BJ (cell line): ENCODE data around the gene TSHR. TPM values are rescaled to one million over a fixed set of nuclear protein-coding genes. Genes with fewer than 3 reads are reported as not detected.

ENCODE experiments used
- CTCF ChIA-PET: fragments of 350-600 bp; formaldehyde crosslinking; extraction: SDS; loops from one replicate; lab custom pipeline; 2021; ENCODE audit warnings: antibody characterized with exemption, inconsistent platforms; lab: Yijun Ruan, JAX
- POLR2A ChIA-PET: fragments of 300-600 bp; sonication (Branson Sonifier 250); formaldehyde crosslinking; extraction: SDS; loops from one replicate; lab custom pipeline; 2021; ENCODE audit warnings: antibody characterized with exemption; lab: Charles Lee
- DNase-seq: peaks from one replicate; pipeline ENCODE4 v3.0.0-alpha.2; 2011; ENCODE audit warnings: low read depth
- H3K27me3 ChIP-seq: 2 replicates; pipeline ENCODE4 v1.6.0; 2011; ENCODE audit warnings: low read length; ENCODE audit not compliant: control insufficient read depth, insufficient read depth
- H3K36me3 ChIP-seq: 2 replicates; pipeline ENCODE4 v1.5.1; 2011; ENCODE audit warnings: low read length; ENCODE audit not compliant: control insufficient read depth, insufficient read depth
- H3K4me3 ChIP-seq: 2 replicates; pipeline ENCODE4 v1.5.1; 2011; ENCODE audit warnings: low read depth, mild to moderate bottlenecking, control low read depth, low read length
- polyA plus RNA-seq: library from polyadenylated mRNA; depleted of rRNA; stranded (reverse); fragments of >200 nt; gene quantifications from 2 replicates; pipeline ENCODE4 v1.2.3, GENCODE V29; 2011
- TF ChIP-seq, protein P1 (sequence below): IDR thresholded peaks from 2 replicates; pipeline ENCODE4 v1.5.1; 2011; ENCODE audit warnings: low read depth, mild to moderate bottlenecking, control low read depth, inconsistent platforms, low read length, moderate library complexity; ENCODE audit not compliant: insufficient read depth

TSHR gene
- polyA plus RNA-seq, 1 experiment: not detected

DNA sequence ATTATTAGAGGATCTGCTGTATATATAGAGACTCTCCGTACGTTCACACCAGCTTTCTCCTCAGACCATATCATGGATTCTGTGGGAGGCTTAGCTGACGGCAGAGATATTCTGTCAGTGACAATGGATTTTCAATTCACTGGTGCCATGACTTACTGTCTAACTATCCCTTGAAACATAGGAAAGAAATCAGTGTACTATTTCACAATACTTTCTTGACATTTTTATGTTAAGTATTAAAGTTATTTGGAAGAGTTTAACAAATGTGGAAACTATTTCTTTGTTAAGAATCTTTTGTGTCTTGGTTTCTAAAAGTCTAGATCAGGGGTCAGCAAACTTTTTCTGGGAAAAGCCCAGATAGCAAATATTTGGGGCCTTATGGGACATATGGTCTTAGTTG lies 146.8 kb downstream of the TSHR start:
- POLR2A ChIA-PET: no interaction called here
- no peak for DNase-seq
- H3K27me3 ChIP-seq: no peaks in the 10 kb centered on the region
- CTCF ChIA-PET: no interaction called here
- no peaks in the 10 kb centered on the region for H3K36me3 ChIP-seq
- no peak overlapping the region for H3K4me3 ChIP-seq
- TF ChIP-seq, protein P1, sequence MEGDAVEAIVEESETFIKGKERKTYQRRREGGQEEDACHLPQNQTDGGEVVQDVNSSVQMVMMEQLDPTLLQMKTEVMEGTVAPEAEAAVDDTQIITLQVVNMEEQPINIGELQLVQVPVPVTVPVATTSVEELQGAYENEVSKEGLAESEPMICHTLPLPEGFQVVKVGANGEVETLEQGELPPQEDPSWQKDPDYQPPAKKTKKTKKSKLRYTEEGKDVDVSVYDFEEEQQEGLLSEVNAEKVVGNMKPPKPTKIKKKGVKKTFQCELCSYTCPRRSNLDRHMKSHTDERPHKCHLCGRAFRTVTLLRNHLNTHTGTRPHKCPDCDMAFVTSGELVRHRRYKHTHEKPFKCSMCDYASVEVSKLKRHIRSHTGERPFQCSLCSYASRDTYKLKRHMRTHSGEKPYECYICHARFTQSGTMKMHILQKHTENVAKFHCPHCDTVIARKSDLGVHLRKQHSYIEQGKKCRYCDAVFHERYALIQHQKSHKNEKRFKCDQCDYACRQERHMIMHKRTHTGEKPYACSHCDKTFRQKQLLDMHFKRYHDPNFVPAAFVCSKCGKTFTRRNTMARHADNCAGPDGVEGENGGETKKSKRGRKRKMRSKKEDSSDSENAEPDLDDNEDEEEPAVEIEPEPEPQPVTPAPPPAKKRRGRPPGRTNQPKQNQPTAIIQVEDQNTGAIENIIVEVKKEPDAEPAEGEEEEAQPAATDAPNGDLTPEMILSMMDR: no peak

DNA sequence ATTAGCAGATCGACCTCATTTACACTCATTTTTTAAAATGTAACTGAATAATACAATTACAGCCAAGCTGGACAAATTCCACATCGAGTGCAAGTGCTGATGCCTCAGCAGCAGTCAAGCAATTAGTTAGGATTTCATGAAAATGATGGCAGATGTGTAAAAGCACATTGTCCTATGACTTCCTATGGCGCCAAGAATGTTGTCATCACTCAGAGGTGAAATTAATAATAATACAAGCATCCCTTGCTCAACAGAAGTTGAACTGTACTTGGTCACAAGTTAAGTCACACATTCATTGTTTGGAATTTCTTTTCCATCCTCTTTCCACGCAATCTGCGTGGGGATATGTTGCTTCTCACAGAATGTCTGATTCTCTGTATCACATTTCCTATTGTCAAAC lies 148.0 kb downstream of the TSHR start:
- no peaks in the 10 kb centered on the region for H3K36me3 ChIP-seq
- no peaks in the 10 kb centered on the region for H3K27me3 ChIP-seq
- TF ChIP-seq, protein P1: no peak
- ChIA-PET CTCF (no interaction called here), POLR2A (no interaction called here)
- DNase-seq: no peak
- no peak overlapping the region for H3K4me3 ChIP-seq

GRCh38 chr14:81105378-81105777 lies 150.0 kb downstream of the TSHR start:
- Histone ChIP-seq H3K36me3 (no peaks in the 10 kb centered on the region), H3K4me3 (no peak overlapping the region), H3K27me3 (no peaks in the 10 kb centered on the region)
- TF ChIP-seq, protein P1: no peak
- ChIA-PET CTCF (no interaction called here), POLR2A (no interaction called here)
- DNase-seq: no peak

GRCh38 chr14:81105961-81106360 lies 150.5 kb downstream of the TSHR start:
- TF ChIP-seq, protein P1: no peak
- ChIA-PET CTCF (no interaction called here), POLR2A (no interaction called here)
- Histone ChIP-seq H3K36me3 (no peaks in the 10 kb centered on the region), H3K4me3 (no peak overlapping the region), H3K27me3 (no peaks in the 10 kb centered on the region)
- DNase-seq: no peak

DNA sequence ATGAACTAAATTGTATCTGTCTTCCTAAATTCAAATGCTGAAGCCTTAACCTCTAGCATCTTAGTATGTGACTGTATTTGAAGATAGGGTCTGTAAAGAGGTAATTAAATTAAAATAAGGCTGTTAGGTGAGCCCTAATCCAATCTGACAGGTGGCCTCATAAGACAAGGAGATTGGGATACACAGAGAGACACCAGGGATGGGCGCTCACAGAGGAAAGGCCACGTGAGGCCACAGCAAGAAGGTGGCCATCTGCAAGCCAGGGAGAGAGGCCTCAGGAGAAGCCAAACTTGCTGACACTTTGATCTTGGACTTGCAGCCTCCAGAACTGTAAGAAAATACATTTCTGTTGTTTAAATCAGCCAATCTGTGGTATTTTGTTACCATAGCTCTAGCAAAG lies 154.8 kb downstream of the TSHR start:
- H3K36me3 ChIP-seq: no peaks in the 10 kb centered on the region
- CTCF ChIA-PET: no interaction called here
- no peak overlapping the region for H3K4me3 ChIP-seq
- DNase-seq: no peak
- TF ChIP-seq, protein P1: no peak
- POLR2A ChIA-PET: no interaction called here
- H3K27me3 ChIP-seq: no peaks in the 10 kb centered on the region
